ENCODE results near the gene CSMD2.

CSMD2 gene

DNA sequence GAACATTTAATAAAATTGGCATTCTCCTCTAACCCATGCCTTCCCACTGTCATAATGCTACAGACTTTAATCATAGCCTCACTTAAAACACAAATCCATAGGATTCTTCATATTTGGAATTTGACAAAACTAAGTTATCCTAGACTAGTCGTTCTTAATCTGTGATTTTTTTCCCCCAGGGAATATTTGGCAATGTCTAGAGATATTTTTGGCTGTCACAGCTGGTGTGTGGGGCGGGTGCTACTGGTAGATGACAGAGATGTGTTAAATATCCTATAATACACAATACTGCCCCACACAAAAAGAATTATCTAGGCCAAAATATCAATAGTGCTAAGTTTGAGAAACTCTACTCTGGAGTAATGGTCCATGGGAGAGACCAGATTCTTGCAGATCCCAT, 396.9 kb downstream of the CSMD2 start:
- DNase-seq (ENCODE audit: low read depth in 1 of 2, low spot score in 1 of 2): no peak

DNA sequence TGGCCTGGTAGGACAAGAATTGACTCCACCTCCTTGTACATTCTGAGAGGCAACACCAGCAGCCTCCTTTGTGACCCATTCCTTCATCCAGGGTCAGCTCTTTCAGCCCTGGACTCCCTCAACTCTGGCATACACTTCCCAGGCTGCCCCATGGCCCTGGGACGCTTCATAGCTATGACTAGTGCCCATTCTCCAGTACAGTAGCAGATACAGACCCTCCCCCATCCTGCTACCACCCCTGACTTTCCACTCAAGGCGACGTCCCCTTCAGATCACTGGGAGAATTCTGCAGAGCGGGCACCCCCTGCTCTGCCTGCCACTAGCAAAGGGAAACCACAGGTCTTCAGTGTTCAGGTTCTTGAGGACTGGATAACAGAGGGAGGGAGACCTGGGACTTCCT, 400.9 kb downstream of the CSMD2 start:
- DNase-seq (ENCODE audit: low read depth in 1 of 2, low spot score in 1 of 2): no peak

DNA sequence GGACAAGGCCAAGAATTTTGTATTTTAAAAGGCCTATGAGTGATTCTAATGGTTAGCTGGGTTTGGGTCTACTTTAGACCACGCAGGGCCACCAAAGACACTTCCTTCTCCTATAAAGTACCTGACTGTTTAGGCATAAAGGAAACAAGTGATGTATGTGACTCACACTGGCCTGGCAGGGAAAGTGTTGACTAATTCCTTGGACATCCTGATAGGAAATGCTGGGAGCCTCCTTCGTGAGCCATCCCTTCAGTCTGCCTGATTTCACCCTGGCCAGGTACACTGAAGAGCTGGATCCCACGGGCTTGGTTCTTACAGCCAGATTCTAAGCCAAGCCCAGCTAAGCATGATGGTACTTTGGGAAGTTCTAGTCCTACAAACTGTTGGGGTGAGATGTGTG, 401.6 kb downstream of the CSMD2 start:
- DNase-seq (ENCODE audit: low read depth in 1 of 2, low spot score in 1 of 2): no peak

DNA sequence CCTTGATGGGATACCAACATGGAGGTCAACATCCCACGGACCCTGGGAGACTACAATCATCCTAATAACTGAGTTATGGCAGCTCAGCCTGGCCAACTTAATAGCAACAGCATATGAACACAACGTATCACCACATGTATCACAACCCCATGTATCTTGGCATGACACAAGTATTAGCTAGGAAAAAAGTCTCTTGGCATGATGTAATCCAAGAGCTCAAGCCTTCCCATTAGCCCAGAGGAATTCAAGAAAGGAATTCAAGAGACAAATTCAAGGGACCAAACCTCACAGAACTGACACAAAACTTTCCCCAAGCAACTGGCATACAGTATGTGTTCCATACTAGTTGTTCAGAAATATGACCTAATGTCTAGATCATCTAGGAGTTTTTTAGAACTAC, 402.1 kb downstream of the CSMD2 start:
- no peak for DNase-seq (ENCODE audit: low read depth in 1 of 2, low spot score in 1 of 2)

DNA sequence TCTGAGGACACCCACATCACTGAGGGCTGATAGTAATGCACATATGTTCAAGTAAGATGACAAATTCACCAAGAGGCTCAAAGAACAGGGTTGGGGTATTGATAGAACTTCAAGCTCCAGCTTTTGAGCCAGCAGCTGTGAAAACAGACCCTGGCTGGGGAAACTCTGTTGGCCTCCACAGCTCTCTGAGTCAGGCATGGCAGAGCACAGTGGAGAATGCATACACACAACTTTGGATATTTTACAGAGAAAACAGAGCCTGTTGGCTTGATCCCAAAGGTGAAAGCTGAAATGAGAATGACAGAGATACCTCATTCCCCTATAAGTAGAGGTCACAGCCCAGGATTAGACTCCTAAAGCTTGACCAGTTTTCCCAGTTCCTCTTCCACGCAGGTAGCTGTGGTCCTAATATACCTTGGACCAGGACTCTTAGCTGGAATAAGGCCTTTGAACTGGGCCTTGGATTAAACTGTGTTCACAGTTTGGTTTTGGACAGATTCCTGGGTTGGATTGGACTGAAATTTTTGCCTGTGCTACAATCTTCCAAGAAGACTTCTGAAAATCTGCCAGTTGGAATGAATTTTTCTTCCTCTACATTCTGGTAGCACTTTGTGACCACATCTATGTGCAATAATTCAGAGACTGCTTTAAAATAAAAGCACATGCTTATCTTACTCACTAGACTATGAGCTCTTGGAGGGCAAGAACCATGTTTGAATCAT, 402.8 kb downstream of the CSMD2 start:
- DNase-seq (ENCODE audit: low read depth in 1 of 2, low spot score in 1 of 2): no peak

DNA sequence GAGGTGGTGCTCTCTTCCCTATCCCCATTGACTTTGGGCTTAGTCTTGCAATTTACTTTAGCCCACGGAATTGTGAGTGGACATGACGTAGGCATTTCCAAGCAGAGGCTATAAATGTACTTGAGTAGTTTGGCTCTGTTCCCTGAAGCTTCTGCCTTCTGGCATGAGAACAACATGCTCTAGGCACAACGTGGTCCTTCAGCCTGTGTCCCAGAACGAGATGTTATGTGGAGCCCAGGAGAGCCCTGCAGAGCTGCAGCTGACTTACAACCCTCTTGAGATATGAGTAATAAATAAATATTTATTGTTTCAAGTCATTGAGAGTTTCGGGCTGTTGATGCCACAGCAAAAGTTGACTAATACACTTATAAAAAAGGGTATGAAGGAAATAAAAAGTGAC, 406.3 kb downstream of the CSMD2 start:
- DNase-seq (ENCODE audit: low read depth in 1 of 2, low spot score in 1 of 2): no peak

DNA sequence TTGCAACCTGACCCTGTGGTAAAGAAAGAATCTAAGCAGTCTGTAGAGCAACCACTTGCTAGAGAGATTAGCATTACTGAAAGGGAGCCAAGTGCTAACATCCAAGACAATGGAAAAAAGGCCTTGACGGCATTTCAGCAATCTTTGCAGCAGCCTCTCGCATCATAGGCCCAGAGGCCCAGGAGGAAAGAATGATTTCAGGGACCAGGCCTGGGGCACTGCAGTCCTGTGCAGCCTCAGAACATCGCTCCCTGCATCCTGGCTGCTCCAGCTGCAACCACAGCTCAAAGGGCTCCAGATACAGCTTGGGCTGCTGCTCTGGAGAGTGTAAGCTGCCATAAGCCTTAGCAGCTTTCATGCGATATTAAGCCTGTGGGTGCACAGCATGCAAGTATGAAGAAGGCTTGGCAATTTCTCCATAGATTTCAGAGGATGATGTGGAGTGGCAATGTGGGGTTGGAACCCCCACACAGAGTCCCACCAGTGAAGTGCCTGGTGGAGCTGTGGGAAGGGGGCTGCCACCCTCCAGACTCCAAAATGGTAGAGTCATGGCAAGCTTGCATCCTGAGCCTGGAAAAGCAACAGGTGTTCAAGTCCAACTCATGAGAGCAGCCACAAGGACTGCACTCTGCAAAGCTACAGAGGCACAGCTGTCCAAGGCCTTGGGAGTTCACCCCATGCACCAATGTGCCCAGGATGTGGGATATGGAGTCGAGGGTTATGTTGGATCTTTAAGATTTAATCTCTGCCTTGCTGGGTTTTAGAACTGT, 411.8 kb downstream of the CSMD2 start:
- DNase-seq (ENCODE audit: low read depth in 1 of 2, low spot score in 1 of 2): no peak

DNA sequence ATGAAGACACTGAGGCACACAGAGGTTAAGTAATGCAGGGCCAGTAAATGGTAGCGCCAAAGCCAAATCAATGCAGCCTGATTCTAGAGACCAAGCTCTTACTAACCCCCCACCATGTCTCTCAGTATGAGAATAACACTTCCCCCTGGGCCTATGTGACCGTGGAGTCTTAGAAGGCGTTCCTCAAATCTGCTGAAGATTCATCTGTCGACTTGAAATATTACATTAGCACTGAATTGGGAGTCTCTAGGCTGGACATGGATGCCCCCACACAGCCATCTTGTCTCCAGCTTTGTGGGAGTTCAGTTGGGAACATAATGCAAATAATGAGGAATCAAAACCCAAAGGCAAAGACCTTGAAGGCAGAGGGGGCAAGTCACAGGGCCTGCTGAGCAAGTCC, 419.1 kb downstream of the CSMD2 start:
- no peak for DNase-seq (ENCODE audit: low read depth in 1 of 2, low spot score in 1 of 2)

DNA sequence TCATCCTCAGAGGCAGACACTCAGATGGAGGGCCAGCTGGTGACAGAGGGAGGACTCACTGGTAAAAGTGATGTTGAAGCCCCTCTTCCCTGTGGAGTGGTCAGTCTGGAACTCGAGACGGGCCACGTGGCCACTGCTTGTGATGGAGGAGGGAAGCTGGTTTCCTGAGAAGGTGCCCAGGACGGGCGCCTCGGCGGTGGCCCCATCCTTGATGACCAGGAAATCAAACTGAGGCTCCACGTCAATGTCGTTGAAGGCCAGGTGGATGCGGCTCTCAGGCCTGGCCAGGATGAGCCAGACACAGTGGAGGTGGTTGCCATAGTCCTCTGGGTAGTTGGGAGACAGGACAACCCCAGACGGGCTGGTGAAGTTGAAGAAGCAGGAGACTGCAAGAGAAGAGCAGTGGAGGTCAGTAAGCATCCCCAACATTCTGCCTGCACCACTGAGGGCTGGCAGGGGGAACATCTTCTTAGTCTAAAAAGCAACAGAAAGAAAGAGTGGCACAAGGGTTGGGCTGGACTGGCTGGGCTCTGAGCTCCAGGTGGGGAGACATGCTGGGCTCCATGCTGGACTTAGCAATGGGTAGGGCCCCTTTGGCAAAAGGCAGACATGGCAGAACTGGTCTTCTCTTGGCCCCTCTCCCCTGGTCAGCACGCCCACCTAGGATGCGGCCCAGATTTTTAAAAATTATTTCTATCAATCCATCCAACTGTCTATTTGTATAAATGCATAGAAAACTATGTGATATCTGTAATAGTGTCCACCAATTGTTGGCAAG, 421.6 kb downstream of the CSMD2 start:
- no peak for DNase-seq (ENCODE audit: low read depth in 1 of 2, low spot score in 1 of 2)

DNA sequence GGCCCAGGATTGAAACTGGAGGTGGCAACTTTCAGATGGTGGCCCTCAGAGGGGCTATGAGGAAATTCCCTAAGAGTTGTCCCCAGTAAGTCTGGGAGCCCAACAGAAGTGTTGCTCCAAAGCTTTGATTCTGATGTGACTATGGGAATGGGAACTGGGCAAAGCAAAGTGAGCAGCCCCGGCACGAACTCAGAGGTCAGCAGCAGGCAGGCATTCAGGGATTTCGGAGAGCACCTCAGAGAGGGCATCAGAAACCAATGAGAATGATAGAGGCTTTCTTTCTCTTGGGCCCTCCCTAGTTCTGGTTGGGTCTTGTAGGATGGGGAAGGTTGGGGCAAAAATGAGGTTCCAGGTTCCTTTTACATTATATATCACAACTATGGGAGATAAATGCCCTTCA, 422.4 kb downstream of the CSMD2 start:
- no peak for DNase-seq (ENCODE audit: low read depth in 1 of 2, low spot score in 1 of 2)

DNA sequence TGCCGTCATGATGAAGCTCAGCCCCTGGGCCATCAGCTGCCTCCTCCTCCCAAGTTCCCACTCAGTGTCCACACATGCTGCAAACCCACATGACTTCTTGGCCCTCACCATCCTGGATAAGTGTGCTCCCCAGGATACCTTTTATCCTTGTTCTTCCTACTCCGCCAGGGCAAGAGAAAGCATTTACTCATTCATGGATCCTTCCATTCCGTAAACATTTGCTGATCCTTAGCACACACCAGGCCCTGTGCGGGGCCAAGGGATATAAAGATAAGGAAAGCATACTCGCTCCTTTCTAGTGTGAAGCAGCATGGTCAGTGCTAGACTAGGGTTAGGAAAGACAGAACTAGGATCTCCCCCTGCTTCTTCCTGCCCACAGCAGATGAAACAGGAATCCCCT, 423.3 kb downstream of the CSMD2 start:
- DNase-seq (ENCODE audit: low read depth in 1 of 2, low spot score in 1 of 2): no peak

DNA sequence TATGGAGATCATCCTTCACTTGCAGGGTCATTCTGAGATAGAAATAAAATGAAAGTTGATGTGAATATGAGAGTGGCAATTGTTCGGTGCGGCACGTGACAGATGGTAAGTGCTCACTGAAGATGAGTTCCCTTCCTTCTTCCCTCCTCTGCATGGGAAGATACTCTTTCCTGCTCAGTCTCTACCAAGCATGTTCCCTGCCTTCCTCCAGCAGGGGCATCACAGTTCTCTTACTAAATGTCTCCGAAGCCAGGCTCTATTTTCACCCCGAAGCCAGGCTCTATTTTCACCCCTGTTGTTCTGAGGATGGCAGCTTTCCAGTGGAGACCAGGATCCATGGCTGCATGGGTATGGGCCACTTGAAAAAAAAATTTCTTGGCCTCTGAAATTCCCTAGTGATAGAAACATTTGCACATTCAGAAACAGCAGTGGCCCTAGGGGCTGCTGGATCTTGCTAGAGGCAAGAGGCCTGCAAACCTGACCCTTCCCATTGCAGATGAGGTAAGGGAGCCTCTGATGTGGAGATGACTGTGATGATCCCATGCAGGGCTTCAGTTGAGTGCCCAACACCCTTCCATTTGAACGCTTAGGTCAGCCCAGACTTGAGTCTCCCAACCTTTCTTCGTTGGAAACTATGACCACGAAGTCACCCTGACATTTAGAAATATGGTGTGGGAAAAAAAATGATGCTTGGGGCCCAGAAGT, 424.8 kb downstream of the CSMD2 start:
- no peak for DNase-seq (ENCODE audit: low read depth in 1 of 2, low spot score in 1 of 2)

DNA sequence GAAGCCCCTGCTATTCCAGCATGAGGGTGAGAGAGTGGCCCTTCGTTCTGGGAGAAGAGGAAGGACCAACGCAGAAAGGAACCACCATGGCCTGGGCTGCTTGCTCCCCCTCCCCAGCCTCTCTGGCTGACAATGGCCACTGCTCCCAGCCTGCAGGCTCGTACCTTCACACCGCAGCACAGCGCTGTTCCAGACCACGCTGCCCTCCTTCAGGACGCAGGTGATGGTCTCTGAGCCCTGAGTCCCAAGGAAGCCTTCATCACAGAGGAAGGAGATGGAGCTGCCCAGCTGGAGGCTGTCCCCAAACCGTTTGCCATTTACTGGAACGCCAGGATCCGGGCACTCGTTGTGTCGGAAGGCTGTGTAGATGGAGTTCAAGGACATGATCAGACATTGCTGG, 426.1 kb downstream of the CSMD2 start:
- DNase-seq (ENCODE audit: low read depth in 1 of 2, low spot score in 1 of 2): no peak

DNA sequence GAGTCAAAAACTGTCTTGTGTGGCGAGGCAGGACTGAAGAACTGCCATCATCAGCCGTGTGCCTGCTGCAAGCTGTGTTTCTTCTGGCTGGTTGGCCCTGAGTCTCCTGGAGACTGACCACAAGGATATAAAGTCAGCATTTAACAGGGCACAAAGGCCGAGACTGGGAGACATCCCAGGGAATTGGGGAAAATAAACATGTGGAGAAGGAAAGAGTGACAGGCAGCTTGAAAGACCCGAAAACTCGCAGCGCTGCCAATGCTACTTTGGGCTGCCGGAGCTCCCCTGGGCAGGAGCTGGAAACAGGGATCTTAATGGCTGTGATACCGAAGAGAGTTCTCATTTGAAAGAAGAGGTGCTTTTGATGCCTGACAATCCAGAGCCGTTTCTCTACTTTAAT, 426.5 kb downstream of the CSMD2 start:
- no peak for DNase-seq (ENCODE audit: low read depth in 1 of 2, low spot score in 1 of 2)

DNA sequence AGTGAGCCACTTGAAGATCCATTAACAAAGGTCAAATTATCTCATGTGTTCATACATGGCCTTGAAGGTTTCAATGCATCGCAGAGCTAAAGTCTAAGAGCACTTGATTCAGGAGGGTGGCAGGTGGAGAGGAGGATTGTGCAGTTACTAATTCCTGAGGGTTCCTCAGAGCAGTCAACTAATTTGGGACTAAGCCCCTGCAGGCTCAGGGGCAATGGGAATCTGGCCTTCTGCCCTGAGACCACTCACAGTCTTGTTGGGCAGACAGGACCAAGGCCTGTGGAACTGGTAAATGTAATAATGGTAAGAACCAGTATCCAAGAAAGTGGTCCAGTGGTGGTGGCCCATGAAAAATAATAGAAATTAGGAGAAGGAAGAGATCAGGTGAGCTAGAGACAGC, 428.5 kb downstream of the CSMD2 start:
- DNase-seq (ENCODE audit: low read depth in 1 of 2, low spot score in 1 of 2): no peak

DNA sequence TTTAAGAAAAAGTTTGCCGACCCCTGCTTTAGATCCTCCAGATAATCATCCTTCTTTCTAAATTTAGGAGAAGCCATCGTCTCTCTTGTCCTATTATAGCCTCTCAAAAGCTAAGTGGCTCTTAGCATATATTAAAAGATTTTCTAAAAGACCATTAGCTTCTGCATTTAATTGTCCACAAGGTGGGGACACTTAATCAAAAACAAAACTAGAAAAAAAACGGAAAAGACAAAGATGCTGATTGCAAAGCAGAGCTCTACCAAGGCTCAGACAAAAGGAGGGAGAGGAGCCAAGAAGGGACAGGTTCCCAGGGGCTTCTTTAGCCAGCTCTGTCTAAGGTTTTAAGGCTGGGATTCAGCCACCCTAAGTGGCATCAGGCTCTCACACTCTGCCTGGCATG, 429.4 kb downstream of the CSMD2 start:
- no peak for DNase-seq (ENCODE audit: low read depth in 1 of 2, low spot score in 1 of 2)

DNA sequence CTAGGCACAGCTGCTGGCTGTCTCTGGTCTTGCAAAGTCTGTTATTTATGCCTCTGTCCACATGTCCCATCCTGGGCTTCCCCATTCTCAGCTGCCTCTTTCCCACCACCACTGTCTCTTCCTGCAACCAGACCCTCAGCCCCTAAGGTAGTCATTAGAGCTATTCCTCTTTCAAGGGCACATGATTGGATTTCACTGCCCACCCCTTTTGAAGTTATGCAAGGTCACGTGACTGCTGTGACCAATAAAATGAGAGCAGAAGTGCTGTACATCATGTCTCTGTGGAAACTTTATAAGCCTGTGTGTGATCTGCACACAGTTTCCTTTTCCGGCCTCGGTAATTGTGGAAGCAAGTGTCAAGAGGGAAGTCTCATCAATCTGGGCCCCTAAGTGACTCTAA, 437.7 kb downstream of the CSMD2 start:
- DNase-seq (ENCODE audit: low read depth in 1 of 2, low spot score in 1 of 2): no peak

DNA sequence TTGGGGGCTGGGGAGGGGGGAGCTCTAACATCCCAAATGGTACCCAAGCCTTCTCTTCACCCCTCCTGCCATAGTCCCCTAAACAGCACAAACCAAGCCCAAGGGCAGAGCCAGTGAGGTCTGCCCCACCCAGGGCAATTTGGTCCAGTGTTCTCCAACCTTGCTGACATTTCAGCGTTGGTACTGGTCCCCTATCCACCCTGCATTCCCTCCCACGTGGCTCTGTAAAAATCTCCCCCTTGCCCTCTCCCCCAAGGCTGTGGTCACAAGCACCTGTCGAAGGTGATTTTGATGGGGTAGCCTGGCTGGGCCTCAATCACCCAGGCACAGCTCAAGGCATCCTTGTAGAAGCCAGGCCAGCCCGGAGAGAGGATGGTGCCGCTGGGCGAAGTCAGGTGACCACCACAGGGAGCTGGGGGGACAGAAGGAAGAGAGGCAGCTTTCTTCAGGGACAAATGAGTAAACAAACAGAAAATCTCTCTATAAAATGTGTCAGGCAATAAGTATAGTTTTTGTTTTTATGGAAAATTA, 438.7 kb downstream of the CSMD2 start:
- no peak for DNase-seq (ENCODE audit: low read depth in 1 of 2, low spot score in 1 of 2)

DNA sequence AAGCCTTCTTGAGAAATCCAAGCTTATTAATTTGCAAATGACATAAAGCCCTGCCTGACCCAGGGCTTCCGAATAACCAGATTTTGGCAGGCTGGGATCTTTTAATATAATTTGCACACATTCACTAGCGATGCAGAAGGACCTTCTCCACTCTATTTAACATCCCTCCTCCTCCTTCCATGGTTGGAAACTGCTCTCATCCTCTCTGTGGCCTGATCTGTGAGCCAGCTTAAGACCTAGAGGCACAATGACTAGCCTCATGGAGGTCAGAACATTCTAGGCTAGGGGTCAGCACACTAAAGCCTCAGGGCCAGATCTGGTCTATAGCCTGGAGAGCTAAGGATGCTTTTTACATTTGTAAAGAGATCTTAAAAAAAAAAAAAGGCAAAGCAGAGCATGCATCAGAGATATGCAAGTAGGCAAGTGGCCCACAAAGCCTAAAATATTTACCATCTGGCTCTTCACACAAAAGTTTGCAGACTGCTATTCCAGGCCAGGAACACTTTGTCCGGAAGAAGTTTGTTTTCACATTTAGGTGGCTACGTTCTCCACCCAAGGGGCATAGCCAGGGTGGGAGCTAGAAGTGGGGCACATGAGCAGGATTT, 439.4 kb downstream of the CSMD2 start:
- DNase-seq (ENCODE audit: low read depth in 1 of 2, low spot score in 1 of 2): no peak

DNA sequence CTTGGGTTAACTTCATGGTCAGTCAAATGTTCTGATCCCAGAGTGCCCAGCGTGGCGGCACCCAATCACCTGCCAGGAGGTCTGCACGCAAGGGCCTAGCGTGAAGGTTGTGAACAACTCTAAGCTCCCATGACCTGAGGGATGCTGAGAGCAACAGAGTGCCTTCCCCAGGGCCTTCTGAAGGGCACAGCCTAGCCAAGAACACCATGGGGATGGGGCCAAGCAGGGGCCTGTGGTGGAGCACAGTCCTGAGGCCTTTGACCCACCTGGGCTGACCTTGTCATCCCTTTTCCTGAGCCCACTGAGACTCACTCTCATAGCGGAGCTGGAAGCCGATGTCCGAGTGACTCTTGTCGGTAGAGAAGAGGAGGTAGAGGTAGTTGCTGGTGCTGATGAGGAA, 440.0 kb downstream of the CSMD2 start:
- no peak for DNase-seq (ENCODE audit: low read depth in 1 of 2, low spot score in 1 of 2)

DNA sequence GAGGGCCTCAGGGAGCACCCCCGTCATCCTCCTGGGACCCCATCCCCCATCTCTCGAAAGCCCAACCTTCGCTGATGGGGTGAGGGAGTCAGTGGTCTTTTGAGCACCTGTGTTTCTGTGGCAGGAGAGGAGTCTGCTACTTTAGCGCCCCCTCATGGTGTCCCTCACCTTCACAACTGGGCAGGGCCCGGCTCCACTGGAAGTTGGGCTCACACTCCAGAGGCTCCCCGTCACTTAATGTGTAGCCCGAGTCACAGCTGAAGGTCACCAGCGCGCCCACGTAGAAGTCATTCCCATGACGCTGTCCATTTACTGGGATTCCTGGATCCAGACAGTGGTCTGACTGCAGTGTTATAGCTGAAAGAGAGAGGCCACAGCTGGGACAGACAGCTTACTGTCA, 440.7 kb downstream of the CSMD2 start:
- no peak for DNase-seq (ENCODE audit: low read depth in 1 of 2, low spot score in 1 of 2)

All from stimulated activated CD4-positive, alpha-beta T cell treated with anti-CD3 and anti-CD28 coated beads, Interleukin-15, amount 100 ng/mL, for 1 hour (primary cell).